ENCODE measurements around the gene C1orf167. TPM values are rescaled to one million over a fixed set of nuclear protein-coding genes. Genes with fewer than 3 reads are reported as not detected.

Gene C1orf167
- total and polyA plus RNA-seq, 2 donors (not counting 1 experiment from before 2014, with no cell fraction given), result not detected

- peaks cover 48% of the 10 kb centered on the region for H4K20me1 ChIP-seq (ENCODE audit: control insufficient read depth, insufficient read depth, low read length, poor library complexity, severe bottlenecking)
- TF ChIP-seq CTCF (IDR thresholded peaks at IDR 0.05) (no peak), EZH2 (IDR thresholded peaks at IDR 0.05; ENCODE audit: borderline replicate concordance, insufficient read depth, low read depth, low read length, poor library complexity, severe bottlenecking) (no peak)
- CTCF ChIA-PET, result no interaction called here
- H3K4me2 ChIP-seq (replicated peaks; ENCODE audit: low read depth, low read length, poor library complexity, severe bottlenecking), result no peak overlapping the region
- H3K4me1 Mint-ChIP-seq, result peaks cover 33% of the 10 kb centered on the region
- no peaks in the 10 kb centered on the region for H3K9me3 Mint-ChIP-seq (ENCODE audit: insufficient read depth)
- peaks cover 29 to 35% of the 10 kb centered on the region in 2 donors for H3K4me1 ChIP-seq (ENCODE audit: control insufficient read depth in 2 of 2, insufficient read depth in 2 of 2, low read length in 2 of 2)
- WGBS (ENCODE audit: insufficient coverage), result 96% methylated on average over 8 of the region's 9 CpGs
- H3K79me2 ChIP-seq (ENCODE audit: control insufficient read depth, insufficient read depth, low read length), result peaks cover 62% of the 10 kb centered on the region
- H3K27me3 ChIP-seq (replicated peaks in 1 of 4; ENCODE audit: control extremely low read depth in 1 of 4, control insufficient read depth in 3 of 4, insufficient read depth in 4 of 4, low read length in 3 of 4), result no peaks in the 10 kb centered on the region
- no peak for DNase-seq
- ATAC-seq (ENCODE audit: low read depth), result no peak
- H2AFZ ChIP-seq (ENCODE audit: insufficient read depth, low read depth, low read length, poor library complexity, severe bottlenecking), result no peak overlapping the region
- H3K27me3 Mint-ChIP-seq, result no peaks in the 10 kb centered on the region
- intact Hi-C loops (cut with micrococcal nuclease), result loop anchor here (10.0 kb wide), 1 partner anchor 1325 kb away; the partner anchor contains the start of genes DFFA and PEX14
- no peak overlapping the region for H3K27ac Mint-ChIP-seq
- H3K9ac ChIP-seq (ENCODE audit: low read length), result no peak overlapping the region
- H3K4me3 ChIP-seq (ENCODE audit: control extremely low read depth in 1 of 5, extremely low read depth in 1 of 5, insufficient read depth in 1 of 5, low read depth in 2 of 5, low read length in 4 of 5), result no peak overlapping the region
- H3K9me3 ChIP-seq (ENCODE audit: control extremely low read depth in 1 of 3, control insufficient read depth in 2 of 3, insufficient read depth in 1 of 3, low read length in 2 of 3), result no peaks in the 10 kb centered on the region
- H3K4me3 Mint-ChIP-seq, result no peak overlapping the region
- peaks cover 0 to 51% of the 10 kb centered on the region in 2 experiments for H3K36me3 ChIP-seq (replicated peaks in 1 of 2; ENCODE audit: control extremely low read depth in 1 of 2, control insufficient read depth in 1 of 2, extremely low read depth in 1 of 2, insufficient read depth in 2 of 2, low read length in 1 of 2)
- H3K27ac ChIP-seq (ENCODE audit: low read length in 2 of 2), result no peak overlapping the region
- POLR2A ChIA-PET, result no interaction called here
These were observed 37.9 kb downstream of the C1orf167 start for GRCh38 chr1:11799896-11800295.

GRCh38 chr1:11800391-11800755, 38.4 kb downstream of the C1orf167 start:
- no peaks in the 10 kb centered on the region for H3K9me3 Mint-ChIP-seq (ENCODE audit: insufficient read depth)
- POLR2A ChIA-PET, result no interaction called here
- H3K4me3 ChIP-seq (ENCODE audit: control extremely low read depth in 1 of 5, extremely low read depth in 1 of 5, insufficient read depth in 1 of 5, low read depth in 2 of 5, low read length in 4 of 5), result no peak overlapping the region
- peaks cover 31 to 39% of the 10 kb centered on the region in 2 donors for H3K4me1 ChIP-seq (ENCODE audit: control insufficient read depth in 2 of 2, insufficient read depth in 2 of 2, low read length in 2 of 2)
- DNase-seq (no peak), ATAC-seq (ENCODE audit: low read depth) (no peak)
- no peaks in the 10 kb centered on the region for H3K27me3 ChIP-seq (replicated peaks in 1 of 4; ENCODE audit: control extremely low read depth in 1 of 4, control insufficient read depth in 3 of 4, insufficient read depth in 4 of 4, low read length in 3 of 4)
- peaks cover 37% of the 10 kb centered on the region for H3K4me1 Mint-ChIP-seq
- CTCF ChIA-PET, result no interaction called here
- H3K27ac Mint-ChIP-seq, result peak overlapping the region; percentile 16
- H3K9ac ChIP-seq (ENCODE audit: low read length), result no peak overlapping the region
- peaks cover 0 to 46% of the 10 kb centered on the region in 2 experiments for H3K36me3 ChIP-seq (replicated peaks in 1 of 2; ENCODE audit: control extremely low read depth in 1 of 2, control insufficient read depth in 1 of 2, extremely low read depth in 1 of 2, insufficient read depth in 2 of 2, low read length in 1 of 2)
- no peak for TF ChIP-seq CTCF (IDR thresholded peaks at IDR 0.05)
- TF ChIP-seq EZH2 (IDR thresholded peaks at IDR 0.05; ENCODE audit: borderline replicate concordance, insufficient read depth, low read depth, low read length, poor library complexity, severe bottlenecking), result no peak
- no peak overlapping the region for H3K4me2 ChIP-seq (replicated peaks; ENCODE audit: low read depth, low read length, poor library complexity, severe bottlenecking)
- WGBS (ENCODE audit: insufficient coverage), result 100% methylated on average over 1 of the region's 8 CpGs
- intact Hi-C loops (cut with micrococcal nuclease), result loop anchor here (10.0 kb wide), 1 partner anchor 1326 kb away; the partner anchor contains the start of genes DFFA and PEX14
- H3K27ac ChIP-seq (ENCODE audit: low read length in 2 of 2), result no peak overlapping the region
- no peak overlapping the region for H2AFZ ChIP-seq (ENCODE audit: insufficient read depth, low read depth, low read length, poor library complexity, severe bottlenecking)
- H4K20me1 ChIP-seq (ENCODE audit: control insufficient read depth, insufficient read depth, low read length, poor library complexity, severe bottlenecking), result peaks cover 48% of the 10 kb centered on the region
- no peak overlapping the region for H3K4me3 Mint-ChIP-seq
- H3K79me2 ChIP-seq (ENCODE audit: control insufficient read depth, insufficient read depth, low read length), result peaks cover 62% of the 10 kb centered on the region
- H3K9me3 ChIP-seq (ENCODE audit: control extremely low read depth in 1 of 3, control insufficient read depth in 2 of 3, insufficient read depth in 1 of 3, low read length in 2 of 3), result no peaks in the 10 kb centered on the region
- no peaks in the 10 kb centered on the region for H3K27me3 Mint-ChIP-seq
